Stimulated activated CD4-positive, alpha-beta T cell treated with anti-CD3 and anti-CD28 coated beads, Interleukin-1b, Interleukin-23, amount 100 ng/mL, for 48 hours (primary cell): ENCODE results near the gene GARNL3.

Source experiments
- DNase-seq: peaks from one replicate; pipeline ENCODE4 v3.0.0-alpha.2; 2020

Gene GARNL3

DNA sequence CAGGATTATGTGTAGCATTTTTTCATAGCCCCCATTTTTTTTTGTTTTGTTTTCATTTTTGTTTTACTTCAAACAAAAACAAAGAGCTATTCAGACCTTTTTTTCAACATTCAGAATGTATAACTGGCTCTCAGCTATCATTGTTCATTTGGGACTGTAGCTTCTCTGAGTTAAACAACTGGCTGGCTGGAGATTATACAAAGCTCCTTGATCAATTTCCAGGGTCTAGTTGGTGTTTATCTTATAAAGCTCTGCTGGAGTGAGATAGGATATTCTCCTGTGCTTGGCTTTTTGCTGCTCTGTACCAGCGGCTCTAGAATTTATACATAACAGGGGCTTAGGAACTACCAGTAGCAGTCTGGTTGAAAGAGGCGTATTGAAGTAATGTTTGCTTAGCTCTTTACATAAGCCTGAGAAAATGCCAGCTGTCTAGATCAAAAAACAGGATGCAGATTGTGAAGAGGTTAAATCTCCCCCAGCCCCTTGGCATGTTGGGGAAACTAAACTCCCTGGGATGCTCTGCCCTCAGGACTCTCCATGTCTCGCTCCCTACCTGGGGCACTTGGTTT lies 15.2 kb downstream of the GARNL3 start:
- DNase-seq = no peak

DNA sequence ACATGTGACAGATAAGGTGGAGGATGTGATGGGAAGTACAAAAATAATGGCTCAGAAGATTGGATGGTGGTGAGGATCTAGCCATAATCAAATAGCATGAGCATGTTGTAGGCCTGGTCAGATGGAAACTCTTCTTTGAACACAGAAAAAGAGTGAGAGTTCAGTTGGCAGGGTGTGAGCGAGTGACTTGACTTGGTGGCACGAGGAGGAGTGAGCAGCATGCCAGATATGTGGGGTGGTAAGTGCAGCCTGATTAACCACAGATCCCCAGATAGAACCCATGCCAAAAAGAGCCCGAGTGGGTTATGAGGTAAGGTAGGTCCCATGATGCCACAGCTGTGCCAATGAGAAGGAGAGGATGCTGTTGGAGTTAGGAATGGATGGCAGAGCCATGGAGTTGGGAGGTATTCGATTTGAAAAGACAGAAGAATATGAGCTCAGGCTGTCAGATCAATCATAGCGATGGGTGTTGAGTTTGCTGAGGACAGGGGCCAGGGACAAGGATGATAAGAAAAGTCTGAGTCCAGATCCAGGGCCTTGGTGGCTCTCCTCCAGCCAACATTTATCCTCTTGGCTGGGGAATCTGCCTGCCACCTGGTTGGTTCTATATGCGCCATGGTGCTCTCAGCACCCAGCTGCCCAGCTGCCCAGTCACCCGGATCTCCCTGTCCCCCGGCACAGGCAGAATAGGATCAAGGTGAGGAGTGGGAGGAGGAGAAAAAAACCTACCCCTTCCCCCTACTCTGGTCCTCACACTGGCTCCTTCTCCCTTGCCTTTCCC lies 16.5 kb downstream of the GARNL3 start:
- DNase-seq = no peak

DNA sequence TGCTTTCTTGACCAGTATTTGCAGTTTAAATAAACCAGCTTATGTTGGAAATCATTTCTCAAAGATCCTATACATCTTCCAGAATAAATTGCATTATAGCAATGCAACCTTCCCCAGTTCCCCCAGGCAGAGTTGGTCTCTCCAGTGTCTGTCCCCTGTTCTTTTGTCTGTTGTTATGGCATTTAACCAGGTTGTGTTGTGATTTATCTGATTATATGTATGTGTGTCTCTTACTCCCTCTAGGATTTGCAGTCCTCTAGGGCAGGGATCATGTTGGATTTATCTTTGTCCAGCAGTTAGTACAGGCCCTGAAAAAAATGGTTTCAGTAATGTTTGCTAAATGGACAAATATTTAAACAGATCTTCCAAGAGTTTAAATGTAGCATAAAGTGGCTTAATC lies 17.3 kb downstream of the GARNL3 start:
- DNase-seq = no peak

DNA sequence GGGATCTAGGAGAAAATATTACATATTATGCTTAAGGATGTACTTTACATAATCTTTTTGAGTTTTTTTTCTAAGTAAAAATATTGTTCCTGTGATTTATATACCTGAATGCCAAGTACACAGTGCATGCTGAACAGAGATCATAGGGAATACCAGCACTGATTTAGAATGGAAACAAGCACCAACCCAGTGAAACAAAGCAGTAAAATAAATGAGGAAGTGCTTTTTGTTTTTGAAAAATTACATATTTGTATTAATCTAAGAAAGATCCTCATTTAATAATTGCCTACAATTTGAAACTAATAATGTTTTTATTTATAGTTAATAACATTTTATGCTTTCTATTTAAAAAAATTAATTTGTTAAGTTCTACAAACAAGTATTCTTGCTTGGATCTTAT lies 18.0 kb downstream of the GARNL3 start:
- no peak for DNase-seq

DNA sequence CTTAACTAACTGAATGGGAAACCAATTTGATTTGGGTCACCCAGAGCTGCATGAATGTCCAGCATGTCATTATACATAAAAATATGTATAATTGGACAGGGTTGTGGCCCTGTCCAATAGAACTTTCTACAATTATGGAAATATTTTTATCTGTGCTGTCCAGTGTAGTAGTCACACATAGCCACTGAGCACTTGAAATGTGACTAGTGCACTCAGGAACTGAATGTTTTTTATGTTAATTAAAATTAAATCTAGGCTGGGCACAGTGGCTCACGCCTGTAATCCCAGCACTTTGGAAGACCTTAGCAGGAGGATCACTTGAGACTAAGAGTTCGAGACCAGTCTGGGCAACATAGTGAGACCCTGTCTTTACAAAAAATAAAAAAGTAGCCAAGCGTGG lies 18.6 kb downstream of the GARNL3 start:
- no peak for DNase-seq

DNA sequence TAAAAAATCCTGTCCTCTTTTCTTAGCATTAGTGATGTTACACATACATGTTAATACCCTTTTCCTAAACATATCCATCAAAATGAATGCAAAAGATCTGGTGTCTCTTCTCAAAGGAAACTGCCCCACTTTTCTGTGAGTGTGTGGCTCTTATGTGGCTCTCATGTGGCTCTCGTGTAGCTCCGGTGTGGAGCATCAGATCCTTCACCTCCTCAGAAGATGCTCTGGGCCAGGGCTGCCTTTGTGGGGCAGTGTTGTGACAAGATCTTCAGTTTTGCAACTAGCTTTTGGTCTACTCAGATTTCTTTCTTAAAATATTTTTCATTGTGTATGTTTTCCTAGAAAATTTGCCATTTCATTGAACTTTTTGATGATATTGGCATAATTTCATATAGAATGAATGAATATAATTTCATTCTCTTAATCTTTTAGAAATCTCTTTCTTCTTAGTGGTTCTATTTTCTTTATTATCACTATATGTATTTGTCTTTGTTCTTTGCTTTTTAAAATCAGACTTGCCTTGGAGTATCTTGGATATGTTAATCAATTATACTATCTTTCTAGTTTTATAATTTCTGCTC lies 19.4 kb downstream of the GARNL3 start:
- DNase-seq = peak; percentile 9

DNA sequence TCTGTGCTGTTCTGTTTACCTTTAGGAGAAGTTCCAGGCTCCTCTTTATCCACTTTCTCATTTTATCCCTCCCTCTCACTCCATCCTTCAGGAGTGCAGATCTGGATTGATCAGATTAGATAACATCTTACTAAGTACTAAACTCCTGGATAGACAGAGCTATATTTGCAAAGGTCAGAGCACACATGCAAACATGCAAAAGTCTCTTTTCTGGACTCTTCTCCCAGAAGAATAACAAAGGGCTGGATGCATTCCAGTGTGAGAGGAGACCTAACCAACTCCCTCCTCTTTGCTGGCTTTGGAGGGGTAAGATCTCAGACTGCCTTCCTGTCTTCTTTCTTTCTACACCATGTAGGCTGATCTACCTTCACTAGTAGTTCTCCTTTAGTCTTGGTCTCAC lies 21.4 kb downstream of the GARNL3 start:
- DNase-seq = no peak

DNA sequence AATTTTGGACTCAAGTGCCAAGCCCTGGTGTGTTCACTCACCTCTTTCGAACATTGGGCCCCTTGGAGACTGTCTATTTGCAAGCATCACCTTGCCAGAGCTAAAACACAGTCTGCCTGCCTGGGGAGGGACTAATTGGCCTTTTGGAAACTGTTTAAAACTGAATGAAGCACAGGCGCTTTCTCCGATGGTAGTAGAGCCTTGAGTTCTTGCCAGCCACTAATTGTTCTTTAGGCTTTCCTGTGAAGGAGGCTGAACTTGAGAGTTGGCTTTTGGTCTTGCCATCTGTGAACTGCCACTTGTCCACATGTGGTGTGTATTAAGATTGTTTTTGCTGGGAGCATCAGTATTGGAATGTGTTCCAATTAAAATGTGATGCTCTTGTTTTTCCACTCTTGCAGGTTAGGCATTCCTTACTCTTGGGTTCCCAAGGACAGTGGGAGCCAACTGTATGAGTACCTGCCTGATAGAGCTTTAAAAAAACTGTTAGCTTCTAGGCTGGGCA lies 26.0 kb downstream of the GARNL3 start:
- no peak for DNase-seq

DNA sequence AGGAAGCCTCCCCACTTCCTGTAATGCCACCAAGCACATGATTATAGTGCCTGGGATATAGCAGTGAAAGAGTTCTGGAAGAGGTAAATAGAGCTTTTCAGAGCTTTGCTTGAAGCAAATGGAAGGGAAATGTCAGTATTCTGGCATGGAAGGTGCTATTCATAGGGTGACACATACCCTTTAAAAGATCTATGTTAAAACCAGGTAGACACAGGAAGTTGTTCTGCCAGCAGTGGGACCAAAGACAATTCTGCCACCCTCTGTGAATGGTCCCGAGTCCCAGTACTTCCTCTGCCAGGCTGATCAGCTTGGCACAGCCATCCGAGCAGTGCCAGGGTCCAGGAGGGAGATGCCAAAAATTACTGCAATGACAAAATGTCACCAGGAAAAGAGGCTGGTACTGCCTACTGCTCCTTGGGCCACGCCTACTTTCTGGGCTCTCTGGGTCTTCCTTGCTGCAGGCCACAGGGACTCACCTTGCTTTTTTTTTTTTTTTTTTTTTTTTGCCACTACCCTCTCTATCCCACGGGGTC lies 26.7 kb downstream of the GARNL3 start:
- DNase-seq = no peak

DNA sequence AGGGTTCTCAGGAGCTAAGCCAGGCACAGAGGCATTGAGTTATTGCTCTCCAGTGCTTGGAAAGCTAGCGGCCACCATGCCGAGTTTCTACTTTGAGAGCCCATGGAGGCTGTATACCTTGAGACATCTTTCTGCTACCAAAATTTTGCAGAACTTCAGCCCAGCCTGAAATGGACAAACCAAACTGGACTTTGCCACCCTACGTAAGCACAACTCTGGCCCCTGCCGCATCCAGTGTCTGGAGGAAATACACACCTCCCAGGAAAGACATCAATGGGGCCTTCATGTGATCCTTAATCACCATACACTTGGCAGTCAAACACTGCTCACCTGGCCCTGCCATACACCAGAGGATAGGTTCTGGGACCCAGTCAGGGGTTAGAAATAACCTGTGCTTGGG lies 27.8 kb downstream of the GARNL3 start:
- no peak for DNase-seq

DNA sequence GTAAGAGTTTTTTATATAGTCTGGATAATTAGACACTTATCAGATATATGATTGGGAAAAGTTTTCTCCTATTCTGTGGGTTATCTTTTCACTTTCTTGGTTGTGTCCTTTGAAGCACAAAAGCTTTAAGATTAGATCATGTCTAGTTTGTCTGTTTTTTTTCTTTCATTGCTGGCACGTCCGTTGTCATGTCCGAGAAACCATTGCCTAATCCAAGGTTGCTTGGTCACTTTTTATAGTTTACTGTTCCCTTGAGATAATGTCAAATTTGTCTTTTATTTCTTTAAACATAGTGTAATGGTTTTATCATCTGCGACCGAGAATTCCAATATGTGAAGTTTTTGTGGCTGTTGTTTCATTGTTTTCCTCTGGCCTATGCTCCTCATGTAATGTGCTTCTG lies 28.8 kb downstream of the GARNL3 start:
- no peak for DNase-seq

DNA sequence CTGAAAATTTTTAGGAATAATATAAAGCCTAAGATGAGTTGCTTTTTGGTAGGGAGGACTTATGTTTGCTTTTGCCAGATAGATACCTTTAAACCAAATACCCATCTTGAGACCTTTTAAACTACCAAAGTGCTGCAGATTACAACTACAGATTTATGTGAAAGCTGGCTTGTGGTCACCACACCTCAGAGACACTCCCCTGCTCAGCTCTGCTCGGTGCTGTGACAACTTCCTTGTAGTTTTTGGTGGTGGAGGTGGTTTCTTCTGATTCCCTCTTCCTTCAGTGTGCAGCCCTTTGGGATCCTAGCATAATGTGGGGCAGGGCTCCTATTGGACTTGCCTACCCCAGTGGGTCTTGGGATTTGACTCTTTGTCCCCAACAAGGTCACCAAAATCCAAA lies 29.2 kb downstream of the GARNL3 start:
- no peak for DNase-seq

DNA sequence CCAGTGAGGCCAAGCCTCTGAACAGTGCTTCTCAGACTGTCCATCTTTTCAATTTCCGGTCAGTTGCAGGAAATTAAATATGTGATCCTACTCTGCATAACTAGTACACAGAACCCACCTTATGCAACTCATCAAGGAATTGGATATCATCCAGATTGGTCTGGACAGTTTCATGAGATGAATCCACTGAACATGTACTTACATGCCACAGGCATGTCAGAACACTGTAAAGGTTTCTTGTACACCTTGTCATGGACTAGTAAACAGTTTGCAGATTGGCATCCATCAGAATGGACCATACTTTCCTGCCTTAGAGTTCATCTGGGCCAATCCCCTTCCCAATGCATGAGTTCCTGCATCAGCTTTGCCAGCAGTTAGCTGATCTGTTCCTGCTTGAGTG lies 30.4 kb downstream of the GARNL3 start:
- DNase-seq = no peak

DNA sequence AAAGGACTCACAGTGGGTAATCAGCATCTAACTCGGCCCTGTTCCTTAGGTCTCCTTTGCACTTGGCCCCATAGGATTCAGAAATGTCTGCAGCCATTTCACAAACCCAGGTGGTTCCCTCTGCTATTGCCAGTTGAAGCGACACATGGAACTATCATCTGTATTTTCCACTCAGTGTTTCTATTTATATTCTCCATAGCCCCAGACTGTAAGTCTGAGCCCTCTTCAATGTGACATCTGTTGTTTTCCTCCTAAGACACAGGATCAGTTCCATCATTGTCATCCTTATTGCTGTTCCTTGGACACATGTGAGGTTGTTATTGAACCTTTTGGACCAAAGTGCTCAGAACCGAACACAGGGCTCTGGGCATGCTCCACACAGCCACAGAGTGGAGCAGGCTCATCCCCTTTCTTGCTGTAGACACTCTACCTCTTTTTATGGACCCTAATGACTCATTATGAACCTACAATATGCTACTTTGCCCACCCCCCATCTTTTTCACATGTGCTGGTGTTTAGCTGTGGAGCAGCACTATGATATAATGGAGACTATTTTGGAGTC lies 36.4 kb downstream of the GARNL3 start:
- no peak for DNase-seq

DNA sequence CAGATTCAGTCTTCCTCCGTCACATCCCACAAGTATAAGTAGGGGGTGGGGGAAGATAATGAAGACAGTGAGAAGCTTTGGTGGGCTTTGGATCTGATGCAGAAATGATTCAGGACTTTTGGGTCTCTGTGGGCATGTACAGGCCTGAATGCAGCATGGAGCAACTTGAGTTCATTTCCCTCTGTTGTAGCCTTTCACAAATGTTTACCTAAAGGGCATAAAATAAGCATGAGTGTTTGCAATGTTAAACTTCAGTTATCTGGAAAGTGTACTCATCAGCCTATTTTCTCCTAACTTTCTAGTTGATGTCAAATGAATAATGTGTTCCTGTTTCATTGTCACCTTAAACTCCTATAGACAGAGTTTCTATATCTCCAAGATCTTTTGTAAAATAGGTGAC lies 39.3 kb downstream of the GARNL3 start:
- DNase-seq = no peak

DNA sequence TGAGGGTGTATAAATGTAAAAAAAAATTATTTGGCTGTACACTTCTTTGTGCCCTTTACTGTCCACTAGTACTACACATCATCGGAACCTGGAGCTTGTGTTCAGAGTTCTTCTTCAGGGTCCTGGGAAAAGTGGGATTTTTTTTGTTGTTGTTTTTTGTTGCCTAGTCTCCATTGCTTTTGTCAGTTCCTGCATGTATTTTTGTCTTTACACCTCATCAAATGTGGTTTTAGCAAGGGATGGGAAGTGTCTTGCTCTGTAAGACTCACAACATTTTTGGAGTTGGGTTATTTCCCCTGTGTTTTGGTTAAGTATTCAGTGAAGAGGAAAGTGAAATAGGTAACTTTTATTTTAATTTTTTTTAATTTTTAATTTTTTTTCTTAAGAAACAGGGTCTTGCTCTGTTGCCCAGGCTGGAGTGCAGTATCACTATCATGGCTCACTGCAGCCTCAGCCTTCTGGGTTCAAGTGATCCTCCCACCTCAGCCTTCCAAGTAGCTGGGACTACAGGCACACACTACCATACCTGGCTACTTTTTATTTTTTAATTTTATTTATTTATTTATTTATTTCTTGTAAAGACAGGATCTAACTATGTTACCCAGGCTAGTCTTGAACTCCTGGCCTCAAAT lies 40.7 kb downstream of the GARNL3 start:
- DNase-seq = no peak

DNA sequence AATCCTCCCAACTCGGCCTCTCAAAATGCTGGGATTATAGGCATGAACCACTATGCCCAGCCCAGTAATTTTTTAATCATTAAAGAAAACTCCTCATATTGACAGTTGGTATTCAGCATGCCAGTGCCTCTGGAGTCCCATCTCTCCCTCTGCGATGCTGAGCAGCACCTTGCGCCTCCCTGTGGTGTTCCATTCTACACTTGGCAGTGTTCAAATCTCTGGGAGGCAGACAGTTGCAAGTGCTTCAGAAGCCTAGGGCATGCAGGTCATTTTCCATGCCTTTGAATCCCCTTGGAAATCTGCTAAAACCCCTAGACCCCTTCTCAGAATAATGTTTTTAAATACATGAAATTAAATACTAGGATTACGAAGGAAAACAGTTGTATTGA lies 41.3 kb downstream of the GARNL3 start:
- no peak for DNase-seq

DNA sequence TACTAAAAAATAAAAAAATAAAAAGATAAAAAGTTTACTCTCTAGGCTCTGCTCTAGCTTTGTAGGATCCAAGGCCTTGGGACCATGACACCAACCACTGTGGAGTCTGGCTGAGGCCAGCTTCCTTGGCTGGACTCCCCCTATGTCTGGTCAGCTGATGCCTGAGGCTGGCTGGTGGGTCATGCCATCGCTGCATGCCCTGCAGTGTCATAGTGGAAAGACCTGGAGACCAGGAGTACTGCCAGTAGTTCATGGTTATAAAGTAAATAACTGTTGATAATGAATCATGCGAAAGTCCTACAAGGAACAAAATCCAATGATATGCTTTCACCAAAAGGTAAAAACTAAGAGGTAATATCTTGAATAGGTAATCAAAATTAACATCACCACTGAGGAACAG lies 43.2 kb downstream of the GARNL3 start:
- DNase-seq = no peak

DNA sequence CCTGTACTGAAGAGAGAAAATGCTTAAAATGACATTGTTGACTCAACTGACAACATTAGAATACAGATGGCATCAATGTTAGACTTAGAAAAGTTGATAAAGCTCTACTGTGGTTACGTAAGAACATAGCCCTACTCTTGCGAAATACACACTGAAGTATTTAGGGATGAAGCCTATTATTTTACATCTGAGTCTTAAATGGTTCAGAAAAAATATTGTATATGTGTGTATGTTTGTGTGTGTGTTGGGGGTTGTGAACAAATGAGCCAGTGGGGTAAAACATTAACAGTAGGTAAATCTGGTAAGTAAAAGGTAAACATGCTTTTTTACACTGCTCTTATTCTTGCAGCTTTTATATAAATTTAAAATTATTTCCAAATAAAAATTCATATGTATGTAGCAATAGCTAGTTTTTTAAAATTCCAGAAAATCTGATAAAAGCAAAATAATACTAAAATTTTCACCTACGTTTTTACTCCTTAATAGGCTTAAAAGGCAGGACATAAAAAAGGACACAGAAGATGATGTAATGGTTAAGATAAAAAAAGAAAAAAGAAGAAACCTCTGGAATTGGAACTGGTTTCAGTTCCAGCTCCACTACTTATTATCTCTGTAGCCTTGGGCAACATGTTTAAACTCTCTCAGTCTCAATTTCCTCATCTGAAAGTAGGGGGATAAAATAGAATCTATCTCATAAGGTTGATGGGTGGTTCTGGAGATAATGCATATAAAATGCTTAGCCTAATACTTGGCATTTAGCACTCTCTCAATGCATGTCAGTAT lies 44.3 kb downstream of the GARNL3 start:
- DNase-seq = no peak

DNA sequence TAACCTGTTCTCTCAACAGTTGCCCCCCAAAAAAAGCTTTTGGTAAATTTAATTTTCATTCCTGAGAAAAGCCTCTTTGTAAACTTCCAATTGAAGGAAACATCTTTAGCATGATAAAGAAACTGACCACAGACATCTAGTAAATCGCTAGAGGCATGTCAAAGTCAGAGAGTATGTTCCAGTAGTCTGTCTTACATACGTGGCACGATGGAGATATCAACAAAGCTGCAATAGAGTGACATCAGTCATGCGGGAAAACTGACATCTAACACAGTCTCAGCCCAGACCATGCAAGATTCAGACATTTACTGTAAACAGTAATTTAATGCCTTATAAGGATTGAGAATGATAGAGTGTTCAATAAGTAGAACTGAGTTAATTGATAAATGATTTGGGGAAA lies 45.1 kb downstream of the GARNL3 start:
- DNase-seq = no peak

DNA sequence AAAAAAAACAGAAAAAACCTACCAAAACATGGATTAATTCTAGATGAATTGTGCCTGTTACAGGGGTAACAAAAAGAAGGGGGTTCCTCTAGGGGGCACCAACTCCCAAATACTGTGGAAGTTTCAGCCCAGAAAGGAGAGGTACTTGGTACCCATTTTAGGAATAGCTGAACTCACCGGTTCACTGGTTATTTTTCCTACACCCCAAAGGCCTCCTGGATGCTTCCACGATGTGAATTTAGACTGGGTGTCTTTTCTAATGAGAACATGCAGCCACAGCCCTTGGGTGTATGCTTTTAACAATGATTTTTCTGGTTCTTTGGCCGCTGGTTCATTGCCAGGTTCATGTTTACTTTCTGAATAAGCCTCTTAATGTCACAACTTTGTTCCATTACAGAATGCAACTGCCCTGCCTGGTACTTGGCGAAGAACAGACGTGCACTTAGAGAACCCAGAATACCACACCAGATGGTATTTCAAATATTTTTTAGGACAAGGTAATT lies 46.7 kb downstream of the GARNL3 start:
- peak; percentile 3 for DNase-seq

DNA sequence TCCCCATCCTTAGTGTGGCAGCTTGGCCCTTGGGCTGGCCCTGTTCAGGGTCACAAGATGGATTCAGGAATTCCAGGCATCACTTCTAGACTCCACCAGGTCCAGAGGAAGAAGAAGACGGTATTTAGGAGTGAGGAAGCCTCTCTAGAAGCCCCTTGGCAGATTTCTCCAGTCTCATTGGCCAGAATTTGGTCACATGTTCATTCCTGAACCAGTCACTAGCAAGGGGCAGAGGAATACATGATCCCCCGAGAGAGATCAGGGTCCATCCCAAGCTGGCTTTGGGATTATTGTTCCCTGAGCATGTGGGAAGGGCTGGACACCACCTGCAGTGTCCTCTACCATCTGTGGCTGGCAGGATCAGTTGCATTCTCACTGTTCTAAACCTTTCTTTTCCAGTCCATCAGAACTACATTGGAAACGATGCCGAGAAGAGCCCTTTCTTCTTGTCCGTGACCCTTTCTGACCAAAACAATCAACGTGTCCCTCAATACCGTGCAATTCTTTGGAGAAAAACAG lies 48.5 kb downstream of the GARNL3 start:
- no peak for DNase-seq
